ENCODE data around the gene SVEP1.

Gene SVEP1

DNA sequence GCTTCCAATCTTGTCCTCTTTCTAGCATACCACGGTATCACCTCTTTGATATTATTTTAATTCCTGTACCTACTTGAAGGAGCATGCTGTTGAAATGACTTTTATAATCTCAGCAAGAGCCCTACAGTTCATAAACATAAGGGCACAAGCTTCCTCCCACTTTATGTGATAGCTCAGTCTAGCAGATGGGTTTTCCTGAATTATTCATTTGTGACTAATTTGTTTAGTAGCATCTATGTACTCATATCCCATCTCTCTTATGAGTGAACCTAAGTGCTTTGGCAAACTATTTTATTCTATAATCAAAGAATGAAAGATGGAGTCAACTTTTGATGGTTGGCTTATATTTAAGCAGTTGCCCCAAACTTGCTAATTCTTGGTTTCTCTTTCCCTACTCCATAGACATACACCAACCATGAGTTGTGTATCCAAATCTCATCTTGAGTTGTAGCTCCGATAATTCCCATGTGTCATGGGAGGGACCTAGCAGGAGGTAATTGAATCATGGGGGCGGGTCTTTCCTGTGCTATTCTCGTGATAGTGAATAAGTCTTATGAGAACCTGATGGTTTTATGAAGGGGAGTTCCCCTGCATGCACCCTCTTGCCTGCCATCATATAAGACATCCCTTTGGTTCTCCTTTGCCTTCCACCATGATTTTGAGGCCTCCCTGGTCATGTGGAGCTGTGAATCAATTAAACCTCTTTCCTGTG is 259.6 kb downstream of the SVEP1 start:
- DNase-seq (ENCODE audit: low read depth in 2 of 2) = no peak

- no peak for DNase-seq (ENCODE audit: low read depth in 2 of 2)
Observed at GRCh38 chr9:110317911-110318310, 261.6 kb downstream of the SVEP1 start.

DNA sequence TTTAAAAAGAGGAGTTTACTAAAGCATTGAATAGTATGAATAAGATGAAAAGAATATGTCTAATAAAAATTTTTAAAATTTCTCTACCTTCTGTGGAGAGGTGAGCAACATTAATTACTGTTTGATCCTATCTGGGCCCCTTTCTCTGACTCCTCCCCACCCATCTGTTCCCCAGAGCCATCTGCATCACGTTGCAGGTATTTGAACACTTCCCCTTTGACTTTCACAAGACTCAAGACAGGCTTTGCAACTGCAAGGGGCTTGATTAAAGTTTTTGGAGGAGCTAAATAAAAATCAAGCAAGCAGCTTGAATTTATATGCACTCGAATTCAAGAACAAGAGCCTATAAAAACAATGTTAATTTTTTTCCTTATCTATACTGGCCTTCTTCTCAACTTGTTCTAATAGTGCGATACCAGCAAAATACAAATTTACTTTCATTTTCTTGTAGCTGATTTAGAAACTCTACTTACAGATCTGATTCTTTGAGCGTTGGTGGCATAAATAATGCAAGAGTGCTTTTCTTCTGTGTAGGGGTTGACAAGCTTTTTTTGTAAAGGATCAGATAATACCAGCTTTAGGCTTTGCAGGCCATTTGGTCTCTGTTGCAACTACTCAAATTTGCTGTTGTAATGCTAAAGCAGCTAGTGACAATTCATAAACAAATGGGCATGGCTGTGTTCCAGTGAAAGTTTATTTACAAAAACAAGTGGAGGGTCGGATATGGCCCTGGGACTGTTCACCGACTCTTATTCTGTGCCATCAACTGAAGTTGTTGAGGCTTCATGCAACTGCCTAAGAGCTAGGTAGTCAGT is 263.1 kb downstream of the SVEP1 start:
- DNase-seq (ENCODE audit: low read depth in 2 of 2) = no peak
